Measurements from ENCODE around the gene WIPF1.

Gene WIPF1

GRCh38 chr2:174597345-174598047, at the start of gene WIPF1:
Gene WIPF1 (minus strand): TSS chr2:174597804. CDS start chr2:174585573, 12,231 bp downstream.
- FAIRE-seq = no peak

- FAIRE-seq = no peak
Measured at GRCh38 chr2:174645296-174645695, 47.7 kb upstream of the WIPF1 start.

GRCh38 chr2:174644406-174644805, 46.8 kb upstream of the WIPF1 start:
- FAIRE-seq = no peak

- no peak for FAIRE-seq
Measured at GRCh38 chr2:174643356-174643755, 45.8 kb upstream of the WIPF1 start.

- no peak for FAIRE-seq
Measured at GRCh38 chr2:174641168-174641567, 43.6 kb upstream of the WIPF1 start.

GRCh38 chr2:174636987-174637386, 39.4 kb upstream of the WIPF1 start:
- FAIRE-seq = no peak

GRCh38 chr2:174635776-174636404, 38.3 kb upstream of the WIPF1 start:
- no peak for FAIRE-seq

GRCh38 chr2:174635015-174635593, 37.5 kb upstream of the WIPF1 start:
- no peak for FAIRE-seq

GRCh38 chr2:174634130-174635014, 36.8 kb upstream of the WIPF1 start:
- no peak for FAIRE-seq

- FAIRE-seq = no peak
Measured at GRCh38 chr2:174633623-174633930, 36.0 kb upstream of the WIPF1 start.

GRCh38 chr2:174632841-174633622, 35.4 kb upstream of the WIPF1 start:
- FAIRE-seq = no peak

GRCh38 chr2:174631009-174631981, 33.7 kb upstream of the WIPF1 start:
- no peak for FAIRE-seq

- FAIRE-seq = no peak
Measured at GRCh38 chr2:174630107-174630506, 32.5 kb upstream of the WIPF1 start.

GRCh38 chr2:174629506-174629905, 31.9 kb upstream of the WIPF1 start:
- FAIRE-seq = no peak

- FAIRE-seq = no peak
Measured at GRCh38 chr2:174628528-174629169, 31.0 kb upstream of the WIPF1 start.

- FAIRE-seq = no peak
Measured at GRCh38 chr2:174627216-174627615, 29.6 kb upstream of the WIPF1 start.

- no peak for FAIRE-seq
Measured at GRCh38 chr2:174624895-174625430, 27.4 kb upstream of the WIPF1 start.

- no peak for FAIRE-seq
Measured at GRCh38 chr2:174623690-174624089, 26.1 kb upstream of the WIPF1 start.

GRCh38 chr2:174623106-174623637, 25.6 kb upstream of the WIPF1 start:
- FAIRE-seq = no peak

- FAIRE-seq = no peak
Measured at GRCh38 chr2:174621323-174621722, 23.7 kb upstream of the WIPF1 start.

Measured in colon (tissue), 2 donors.